ENCODE data around the gene TBKBP1.

The TBKBP1 gene

DNA sequence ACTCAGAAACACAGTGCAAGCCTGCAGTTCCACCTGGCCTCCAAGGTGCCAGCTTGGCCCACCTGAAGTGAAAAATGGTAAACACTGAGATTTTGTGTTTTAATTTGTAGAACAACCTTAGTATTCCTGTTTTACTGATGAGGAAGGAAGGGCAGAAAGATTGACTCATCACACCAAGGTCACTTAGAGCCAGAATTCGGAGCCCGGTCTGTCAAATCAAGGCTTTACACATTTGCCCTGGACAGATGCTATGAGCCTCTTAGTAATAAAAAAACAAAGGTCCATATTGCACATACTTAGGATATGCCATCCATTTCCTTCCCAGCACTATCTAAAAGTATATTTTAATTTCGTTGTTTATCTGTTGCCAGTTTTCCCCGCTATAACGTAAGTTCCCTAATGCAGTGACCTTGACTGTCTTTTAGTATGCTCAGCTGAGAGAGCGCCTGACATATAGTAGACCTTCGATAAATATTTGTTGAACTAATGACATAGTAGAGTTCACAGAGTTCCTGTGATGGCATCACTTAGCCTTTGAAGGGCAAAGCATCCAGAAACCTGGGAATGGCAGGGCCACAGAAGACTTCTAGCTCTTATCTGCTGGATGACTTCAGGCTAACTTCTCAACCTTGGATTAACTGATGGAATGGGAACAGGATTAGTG lies 7.2 kb upstream of the TBKBP1 start:
- H3K9ac ChIP-seq (ENCODE audit: low read depth, low read length), result no peak overlapping the region
- H3K79me2 ChIP-seq (ENCODE audit: insufficient read depth, low read length), result no peaks in the 10 kb centered on the region
- H3K9me3 ChIP-seq (ENCODE audit: insufficient read depth, low read length, severe bottlenecking), result no peaks in the 10 kb centered on the region
- ATAC-seq (ENCODE audit: insufficient read depth, low read depth) (no peak; the same call in 2 of the 3 replicates), DNase-seq (no peak)
- H4K20me1 ChIP-seq (ENCODE audit: insufficient read depth, low read length), result peaks cover 21% of the 10 kb centered on the region; the same call in 1 of the 2 replicates
- H3K27me3 ChIP-seq (ENCODE audit: insufficient read depth, low read length, poor library complexity), result no peaks in the 10 kb centered on the region
- peaks cover 42% of the 10 kb centered on the region for H3K36me3 ChIP-seq (ENCODE audit: insufficient read depth, low read length)
- H2AFZ ChIP-seq (ENCODE audit: low read depth, low read length), result no peak overlapping the region
- no peak overlapping the region for H3K4me3 ChIP-seq (ENCODE audit: low read depth in 1 of 2, low read length in 2 of 2)
- H3K4me2 ChIP-seq (ENCODE audit: insufficient read depth, low read length), result no peak overlapping the region
- no peaks in the 10 kb centered on the region for H3K4me1 ChIP-seq (ENCODE audit: insufficient read depth, low read length)
- no peak overlapping the region for H3K27ac ChIP-seq (ENCODE audit: low read length)
- TF ChIP-seq EZH2 (IDR thresholded peaks at IDR 0.05; ENCODE audit: borderline replicate concordance, low read depth, low read length, severe bottlenecking), result no peak

- H3K9me3 ChIP-seq (ENCODE audit: insufficient read depth, low read length, severe bottlenecking), result no peaks in the 10 kb centered on the region
- H3K9ac ChIP-seq (ENCODE audit: low read depth, low read length), result no peak overlapping the region
- 0 out of 2 replicates have a peak, but pooled peaks cover under 1% of the 10 kb centered on the region for H3K4me1 ChIP-seq (ENCODE audit: insufficient read depth, low read length)
- H4K20me1 ChIP-seq (ENCODE audit: insufficient read depth, low read length), result peaks cover 22% of the 10 kb centered on the region; the same call in 1 of the 2 replicates
- no peak for DNase-seq
- peaks cover 37% of the 10 kb centered on the region for H3K36me3 ChIP-seq (ENCODE audit: insufficient read depth, low read length)
- no peak overlapping the region for H3K4me3 ChIP-seq (ENCODE audit: low read depth in 1 of 2, low read length in 2 of 2)
- no peak for TF ChIP-seq EZH2 (IDR thresholded peaks at IDR 0.05; ENCODE audit: borderline replicate concordance, low read depth, low read length, severe bottlenecking)
- TF ChIP-seq CTCF (IDR thresholded peaks at IDR 0.05; ENCODE audit: borderline replicate concordance, extremely low read depth, low read length, poor library complexity, severe bottlenecking), result no peak
- H3K27ac ChIP-seq (ENCODE audit: low read length), result no peak overlapping the region
- H3K4me2 ChIP-seq (ENCODE audit: insufficient read depth, low read length), result no peak overlapping the region
- no peak overlapping the region for H2AFZ ChIP-seq (ENCODE audit: low read depth, low read length)
- H3K27me3 ChIP-seq (ENCODE audit: insufficient read depth, low read length, poor library complexity), result no peaks in the 10 kb centered on the region
- no peaks in the 10 kb centered on the region for H3K79me2 ChIP-seq (ENCODE audit: insufficient read depth, low read length)
- ATAC-seq (ENCODE audit: insufficient read depth, low read depth), result no peak
Observed at GRCh38 chr17:47687328-47687690, 6.7 kb upstream of the TBKBP1 start.

GRCh38 chr17:47687748-47688147 lies 6.2 kb upstream of the TBKBP1 start:
- Histone ChIP-seq H3K27me3 (ENCODE audit: insufficient read depth, low read length, poor library complexity) (no peaks in the 10 kb centered on the region), H3K9me3 (ENCODE audit: insufficient read depth, low read length, severe bottlenecking) (no peaks in the 10 kb centered on the region), H3K4me2 (ENCODE audit: insufficient read depth, low read length) (no peak overlapping the region), H4K20me1 (ENCODE audit: insufficient read depth, low read length) (peaks cover 23% of the 10 kb centered on the region; the same call in 1 of the 2 replicates), H3K79me2 (ENCODE audit: insufficient read depth, low read length) (no peaks in the 10 kb centered on the region), H3K9ac (ENCODE audit: low read depth, low read length) (no peak overlapping the region), H3K4me1 (ENCODE audit: insufficient read depth, low read length) (peaks cover 5% of the 10 kb centered on the region), H3K36me3 (ENCODE audit: insufficient read depth, low read length) (peaks cover 33% of the 10 kb centered on the region), H3K4me3 (ENCODE audit: low read depth in 1 of 2, low read length in 2 of 2) (no peak overlapping the region), H3K27ac (ENCODE audit: low read length) (no peak overlapping the region), H2AFZ (ENCODE audit: low read depth, low read length) (no peak overlapping the region)
- ATAC-seq (ENCODE audit: insufficient read depth, low read depth) (peak; percentile 33; the same call in 2 of the 3 replicates), DNase-seq (no peak)
- TF ChIP-seq EZH2 (IDR thresholded peaks at IDR 0.05; ENCODE audit: borderline replicate concordance, low read depth, low read length, severe bottlenecking) (no peak), CTCF (IDR thresholded peaks at IDR 0.05; ENCODE audit: borderline replicate concordance, extremely low read depth, low read length, poor library complexity, severe bottlenecking) (no peak)

GRCh38 chr17:47690121-47690520 lies 3.8 kb upstream of the TBKBP1 start:
- no peak for ATAC-seq (ENCODE audit: insufficient read depth, low read depth)
- DNase-seq, result no peak

More at GRCh38 chr17:47690121-47690520, 3.8 kb upstream of the TBKBP1 start:
- Histone ChIP-seq H3K27ac (ENCODE audit: low read length) (no peak overlapping the region), H2AFZ (ENCODE audit: low read depth, low read length) (no peak overlapping the region), H3K4me2 (ENCODE audit: insufficient read depth, low read length) (no peak overlapping the region), H3K79me2 (ENCODE audit: insufficient read depth, low read length) (no peaks in the 10 kb centered on the region), H3K9ac (ENCODE audit: low read depth, low read length) (no peak overlapping the region), H3K9me3 (ENCODE audit: insufficient read depth, low read length, severe bottlenecking) (no peaks in the 10 kb centered on the region), H3K27me3 (ENCODE audit: insufficient read depth, low read length, poor library complexity) (peaks cover 9% of the 10 kb centered on the region), H3K36me3 (ENCODE audit: insufficient read depth, low read length) (peaks cover 10% of the 10 kb centered on the region; the same call in 1 of the 2 replicates), H3K4me3 (ENCODE audit: low read depth in 1 of 2, low read length in 2 of 2) (no peak overlapping the region), H4K20me1 (ENCODE audit: insufficient read depth, low read length) (peaks cover 12% of the 10 kb centered on the region; the same call in 1 of the 2 replicates), H3K4me1 (ENCODE audit: insufficient read depth, low read length) (peaks cover 20% of the 10 kb centered on the region)
- no peak for TF ChIP-seq EZH2 (IDR thresholded peaks at IDR 0.05; ENCODE audit: borderline replicate concordance, low read depth, low read length, severe bottlenecking)
- no peak for TF ChIP-seq CTCF (IDR thresholded peaks at IDR 0.05; ENCODE audit: borderline replicate concordance, extremely low read depth, low read length, poor library complexity, severe bottlenecking)
